Measurements from ENCODE around the gene SLC6A6. TPM values are rescaled to one million over a fixed set of nuclear protein-coding genes. Genes with fewer than 3 reads are reported as not detected.
A peak's percentile ranks its signal among the peaks of the same experiment; 100 is the strongest.

Gene SLC6A6
- total and polyA plus RNA-seq, 7 donors: 10.3 to 104 (median 36.2) TPM

- DNase-seq: peak in 1 of 2 donors; percentile 30
These were observed 75.0 kb downstream of the SLC6A6 start for GRCh38 chr3:14477311-14477935.

DNA sequence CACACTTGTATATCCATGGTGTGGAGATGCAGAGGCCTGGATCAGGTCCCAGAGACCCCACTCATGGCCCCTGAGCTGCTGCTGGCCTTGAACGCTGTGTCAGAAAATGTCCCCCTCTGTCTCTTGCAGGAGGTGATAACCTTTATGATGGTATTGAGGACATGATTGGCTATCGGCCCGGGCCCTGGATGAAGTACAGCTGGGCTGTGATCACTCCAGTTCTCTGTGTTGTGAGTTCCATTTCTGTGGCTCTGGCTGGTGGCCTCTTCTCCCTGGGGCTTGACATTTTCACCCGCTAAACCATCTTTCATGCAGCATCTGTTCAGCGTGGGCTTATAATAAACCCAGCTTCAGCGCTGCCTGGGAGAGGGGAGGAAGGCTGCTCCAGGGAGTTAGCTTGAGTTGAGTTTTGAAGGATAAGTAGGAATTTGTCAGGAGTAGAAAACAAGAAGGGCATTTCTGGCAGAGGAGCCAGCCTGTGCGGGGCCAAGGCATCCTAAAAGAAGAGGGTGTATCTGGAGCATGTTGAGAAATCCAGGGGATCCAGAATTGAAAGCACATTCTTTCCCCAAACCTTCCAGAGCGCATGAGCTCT lies 76.6 kb downstream of the SLC6A6 start:
- intact Hi-C loops (cut with DNase I): no loop called here
- WGBS, 3 donors: 90 to 93% (median 91%) methylated on average over 8 of the region's 8 CpGs
- Histone ChIP-seq H3K27ac (no peak overlapping the region), H3K4me3 (no peak overlapping the region), H3K27me3 (ENCODE audit: insufficient read depth in 3 of 3, low read length in 2 of 3) (no peaks in the 10 kb centered on the region), H3K36me3 (ENCODE audit: insufficient read depth in 1 of 2, low read depth in 1 of 2) (peaks cover 9 to 99% of the 10 kb centered on the region in 2 donors), H3K4me1 (peaks cover 14% of the 10 kb centered on the region), H3K9me3 (no peaks in the 10 kb centered on the region)
- TF ChIP-seq CTCF (IDR thresholded peaks at IDR 0.05): no peak
- ATAC-seq (no peak), DNase-seq (no peak)

More at GRCh38 chr3:14477311-14477935, 75.0 kb downstream of the SLC6A6 start:
- no peak overlapping the region for H3K4me3 ChIP-seq
- ATAC-seq: no peak
- H3K4me1 ChIP-seq: peaks cover 27% of the 10 kb centered on the region
- 91 to 94% (median 94%) methylated on average over 11 of the region's 11 CpGs for WGBS, 3 donors
- peaks cover 8 to 97% of the 10 kb centered on the region in 2 donors for H3K36me3 ChIP-seq (ENCODE audit: insufficient read depth in 1 of 2, low read depth in 1 of 2)
- intact Hi-C loops (cut with DNase I): no loop called here
- H3K27me3 ChIP-seq (ENCODE audit: insufficient read depth in 3 of 3, low read length in 2 of 3): no peaks in the 10 kb centered on the region
- H3K27ac ChIP-seq: no peak overlapping the region
- no peak for TF ChIP-seq CTCF (IDR thresholded peaks at IDR 0.05)
- no peaks in the 10 kb centered on the region for H3K9me3 ChIP-seq

- WGBS, 3 donors: 89 to 92% (median 92%) methylated on average over 6 of the region's 6 CpGs
- TF ChIP-seq CTCF (IDR thresholded peaks at IDR 0.05): no peak
- Histone ChIP-seq H3K27me3 (ENCODE audit: insufficient read depth in 3 of 3, low read length in 2 of 3) (no peaks in the 10 kb centered on the region), H3K4me1 (peaks cover 8% of the 10 kb centered on the region), H3K27ac (no peak overlapping the region), H3K9me3 (no peaks in the 10 kb centered on the region), H3K36me3 (ENCODE audit: insufficient read depth in 1 of 2, low read depth in 1 of 2) (peaks cover 10 to 99% of the 10 kb centered on the region in 2 donors), H3K4me3 (no peak overlapping the region)
- intact Hi-C loops (cut with DNase I): no loop called here
- DNase-seq (peak in 1 of 2 donors; percentile 22), ATAC-seq (no peak)
These were observed 77.2 kb downstream of the SLC6A6 start for GRCh38 chr3:14479591-14479990.

DNA sequence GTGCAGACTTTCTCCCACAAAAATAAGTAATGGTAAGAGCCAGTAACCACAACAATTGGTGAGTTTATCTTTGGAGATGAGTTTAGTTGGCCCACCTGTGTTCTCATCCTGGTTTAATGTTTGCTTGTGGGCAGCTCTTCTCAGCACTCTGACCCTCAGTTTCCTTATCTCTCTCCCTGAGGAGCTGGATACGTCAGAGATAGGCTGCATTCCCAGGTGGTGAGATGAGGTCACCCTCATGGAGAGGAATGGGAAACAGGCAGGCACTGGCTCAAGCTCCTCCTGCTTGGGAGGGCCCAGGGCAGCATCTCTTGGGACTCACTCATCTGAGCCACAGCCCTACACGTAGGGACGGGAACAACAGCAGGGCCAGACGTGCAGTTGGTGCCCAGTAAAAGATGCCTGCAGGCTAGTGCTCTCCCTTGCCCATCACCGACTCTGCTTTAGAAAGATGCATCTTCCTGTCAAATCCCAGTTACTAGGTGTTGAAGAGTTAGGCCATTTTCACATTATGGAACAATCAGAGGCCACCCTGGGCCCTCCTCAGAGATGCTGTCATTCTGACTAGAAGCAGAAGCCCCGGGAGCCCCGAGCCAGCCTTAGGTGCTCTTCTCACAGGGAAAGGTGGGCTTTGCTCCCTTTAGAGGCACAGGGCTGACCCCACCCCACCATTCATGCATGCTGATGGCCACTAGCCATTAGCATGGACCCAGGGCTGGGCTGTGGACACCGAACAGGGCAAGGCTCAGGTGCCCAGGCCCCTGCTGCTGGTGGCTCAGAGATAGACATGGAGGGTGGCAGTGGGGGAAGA lies 78.0 kb downstream of the SLC6A6 start:
- H3K27me3 ChIP-seq (ENCODE audit: insufficient read depth in 3 of 3, low read length in 2 of 3): no peaks in the 10 kb centered on the region
- H3K4me1 ChIP-seq: peaks cover 5% of the 10 kb centered on the region
- no peaks in the 10 kb centered on the region for H3K9me3 ChIP-seq
- WGBS, 3 donors: 76 to 84% (median 83%) methylated on average over 8 of the region's 8 CpGs
- H3K36me3 ChIP-seq (ENCODE audit: insufficient read depth in 1 of 2, low read depth in 1 of 2): peaks cover 10 to 100% of the 10 kb centered on the region in 2 donors
- ATAC-seq (peak in 1 of 4 donors; percentile 25), DNase-seq (peak in 1 of 2 donors; percentile 19)
- intact Hi-C loops (cut with DNase I): no loop called here
- TF ChIP-seq CTCF (IDR thresholded peaks at IDR 0.05): no peak
- no peak overlapping the region for H3K4me3 ChIP-seq
- no peak overlapping the region for H3K27ac ChIP-seq
